Activated naive CD4-positive, alpha-beta T cell treated with anti-CD3 and anti-CD28 coated beads, Interleukin-2, amount 10 ng/mL, durations not matched to agents 7 days and 5 days (primary cell): Measurements from ENCODE around the gene ATXN1.

Experiments
- CTCF ChIA-PET: fragments of 350-600 bp; sonication (Branson Sonifier 250); formaldehyde crosslinking; loops from one replicate; lab custom pipeline; 2021; ENCODE audit warnings: antibody characterized with exemption; lab: Charles Lee
- DNase-seq: peaks from one replicate; pipeline ENCODE4 v3.0.0-alpha.2; 2020
- H3K27ac Mint-ChIP-seq: one replicate; pipeline ENCODE4 v1.8.0; 2021; ENCODE audit warnings: mild to moderate bottlenecking, moderate library complexity, mixed read lengths
- H3K27me3 Mint-ChIP-seq: one replicate; pipeline ENCODE4 v1.8.0; 2021; ENCODE audit warnings: mild to moderate bottlenecking, mixed read lengths
- H3K36me3 Mint-ChIP-seq: one replicate; pipeline ENCODE4 v1.8.0; 2021; ENCODE audit warnings: mixed read lengths
- H3K4me1 Mint-ChIP-seq: one replicate; pipeline ENCODE4 v1.8.0; 2021; ENCODE audit warnings: mixed read lengths
- H3K4me3 Mint-ChIP-seq: one replicate; pipeline ENCODE4 v1.8.0; 2021; ENCODE audit warnings: mild to moderate bottlenecking, moderate library complexity, mixed read lengths
- H3K9me3 Mint-ChIP-seq: one replicate; pipeline ENCODE4 v1.8.0; 2021; ENCODE audit warnings: mixed read lengths

Gene ATXN1

DNA sequence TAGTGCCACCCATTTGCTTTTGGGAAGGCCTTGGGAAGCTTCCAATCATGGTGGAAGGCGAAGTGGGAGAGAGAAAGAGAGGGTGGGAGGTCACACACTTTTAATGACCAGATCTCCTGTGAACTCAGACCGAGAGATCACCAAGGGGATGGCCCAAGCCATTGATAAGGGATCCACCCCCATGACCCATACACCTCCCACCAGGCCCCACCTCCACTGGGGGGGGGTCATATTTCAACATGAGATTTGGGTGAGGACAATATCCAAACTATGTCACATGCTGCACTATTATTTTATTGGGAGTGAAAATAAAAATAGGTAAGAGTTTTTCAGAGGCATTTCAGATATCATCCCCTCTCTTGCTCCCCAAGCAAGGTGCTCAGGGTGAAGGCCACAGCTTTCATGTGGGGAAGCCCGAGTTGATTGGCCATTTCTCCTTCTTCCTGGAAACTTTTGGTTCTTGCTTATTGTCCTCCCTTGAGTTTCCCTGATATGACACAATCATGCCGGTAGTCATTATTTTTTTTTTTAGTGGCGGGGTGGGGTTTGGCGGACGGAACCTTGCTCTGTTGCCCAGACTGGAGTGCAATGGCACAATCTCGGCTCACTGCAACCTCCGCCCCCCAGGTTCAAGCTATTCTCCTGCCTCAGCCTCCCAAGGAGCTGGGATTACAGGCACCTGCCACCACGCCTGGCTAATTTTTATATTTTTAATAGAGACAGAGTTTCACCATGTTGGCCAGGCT is 507.7 kb downstream of the ATXN1 start:
- DNase-seq, result no peak
- no peaks in the 10 kb centered on the region for H3K36me3 Mint-ChIP-seq

DNA sequence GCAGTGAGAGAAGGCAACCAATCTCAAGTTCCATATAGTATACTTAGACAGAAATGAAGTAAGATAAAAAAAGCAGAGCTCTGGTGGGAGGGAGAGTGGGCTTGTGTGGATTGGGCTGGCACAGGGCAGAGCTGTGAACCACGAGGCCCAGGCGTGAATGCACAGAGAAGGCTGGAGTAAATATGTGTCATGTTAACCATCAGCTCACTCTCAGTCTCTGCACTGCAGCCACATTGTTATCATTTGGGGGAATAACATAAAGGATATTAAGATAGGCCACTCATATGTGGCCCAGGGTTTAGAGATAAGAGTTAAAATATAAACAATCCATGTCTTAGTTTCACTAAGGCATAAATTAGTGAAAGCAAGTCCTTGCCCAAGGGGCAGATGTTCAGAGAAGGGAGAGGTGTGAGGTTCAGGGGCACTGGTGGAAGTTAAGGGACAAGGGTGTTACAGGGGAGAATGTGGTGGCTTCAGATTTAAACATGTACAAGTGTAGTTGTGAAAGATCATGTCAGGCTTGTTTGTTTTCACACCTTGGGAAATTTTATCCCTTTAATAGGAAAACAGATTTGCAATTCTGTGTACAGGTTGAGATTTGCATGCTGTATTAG is 508.5 kb downstream of the ATXN1 start:
- no peaks in the 10 kb centered on the region for H3K27me3 Mint-ChIP-seq
- H3K4me3 Mint-ChIP-seq, result no peak overlapping the region
- no peaks in the 10 kb centered on the region for H3K4me1 Mint-ChIP-seq
- no peak overlapping the region for H3K27ac Mint-ChIP-seq
- CTCF ChIA-PET, result interaction anchor here (1.1 kb wide), 1 partner anchor 47 kb away, joined by 3 read pairs; no protein-coding TSS in a partner anchor
- DNase-seq, result no peak
- no peaks in the 10 kb centered on the region for H3K36me3 Mint-ChIP-seq
- H3K9me3 Mint-ChIP-seq, result no peaks in the 10 kb centered on the region

More for the DNA sequence above, 507.7 kb downstream of the ATXN1 start:
- H3K27ac Mint-ChIP-seq, result no peak overlapping the region
- H3K9me3 Mint-ChIP-seq, result no peaks in the 10 kb centered on the region
- H3K4me1 Mint-ChIP-seq, result no peaks in the 10 kb centered on the region
- H3K27me3 Mint-ChIP-seq, result no peaks in the 10 kb centered on the region
- CTCF ChIA-PET, result no interaction called here
- no peak overlapping the region for H3K4me3 Mint-ChIP-seq

GRCh38 chr6:16251706-16252105 is 509.6 kb downstream of the ATXN1 start:
- Mint-ChIP-seq H3K4me1 (no peaks in the 10 kb centered on the region), H3K9me3 (no peaks in the 10 kb centered on the region), H3K4me3 (no peak overlapping the region), H3K36me3 (no peaks in the 10 kb centered on the region), H3K27ac (no peak overlapping the region), H3K27me3 (peaks cover 2% of the 10 kb centered on the region)
- DNase-seq, result no peak
- CTCF ChIA-PET, result no interaction called here

DNA sequence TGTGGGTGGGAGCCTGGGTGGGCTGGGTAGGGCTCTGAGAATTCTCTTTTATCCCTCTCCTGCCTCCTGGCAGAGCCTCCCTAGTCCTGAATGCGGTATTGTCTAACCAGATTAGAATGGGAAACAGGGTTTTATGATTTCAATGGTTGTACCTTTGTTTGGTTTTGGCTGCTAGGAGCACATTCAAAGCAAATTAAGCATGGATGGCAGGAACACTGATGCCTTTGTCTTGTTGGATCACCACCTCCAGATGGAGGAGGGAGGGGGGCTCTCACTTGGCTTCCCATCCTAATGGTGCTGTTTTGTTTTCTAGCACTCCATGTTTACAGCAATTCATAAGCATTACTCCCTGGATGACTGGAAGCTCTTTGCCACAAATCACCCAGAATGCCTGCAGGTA is 511.3 kb downstream of the ATXN1 start:
- Mint-ChIP-seq H3K27me3 (peaks cover 9% of the 10 kb centered on the region), H3K4me1 (no peaks in the 10 kb centered on the region), H3K36me3 (no peaks in the 10 kb centered on the region), H3K27ac (no peak overlapping the region), H3K4me3 (no peak overlapping the region), H3K9me3 (no peaks in the 10 kb centered on the region)
- CTCF ChIA-PET, result no interaction called here
- no peak for DNase-seq
